NCI-H226 (cell line): ENCODE measurements around the gene KLK6.
A peak's percentile ranks its signal among the peaks of the same experiment; 100 is the strongest.
"Not testable (repeated sequence)": the region's sequence is repeated elsewhere in the genome, so short reads cannot be mapped to it uniquely, and the experiment has no call there.

ENCODE experiments used
- DNase-seq: peaks from one replicate; pipeline ENCODE4 v3.0.0-alpha.2; 2015

Gene KLK6

DNA sequence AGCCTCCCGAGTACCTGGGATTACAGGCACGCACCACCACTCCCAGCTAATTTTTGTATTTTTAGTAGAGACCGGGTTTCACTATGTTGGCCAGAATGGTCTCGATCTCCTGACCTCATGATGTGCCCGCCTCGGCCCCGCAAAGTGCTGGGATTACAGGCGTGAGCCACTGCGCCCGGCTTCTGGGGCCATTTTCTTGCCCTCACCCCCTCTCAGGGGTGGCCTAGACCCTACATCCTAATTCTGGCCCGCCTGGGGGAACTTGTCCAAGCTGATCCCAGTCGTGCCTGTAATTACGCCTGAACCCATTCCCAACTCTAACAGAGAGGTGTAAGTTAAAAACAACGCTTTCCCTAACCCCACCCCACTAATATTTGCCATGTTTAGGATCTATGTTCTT, 15.0 kb upstream of the KLK6 start:
- not testable (repeated sequence) for DNase-seq

DNA sequence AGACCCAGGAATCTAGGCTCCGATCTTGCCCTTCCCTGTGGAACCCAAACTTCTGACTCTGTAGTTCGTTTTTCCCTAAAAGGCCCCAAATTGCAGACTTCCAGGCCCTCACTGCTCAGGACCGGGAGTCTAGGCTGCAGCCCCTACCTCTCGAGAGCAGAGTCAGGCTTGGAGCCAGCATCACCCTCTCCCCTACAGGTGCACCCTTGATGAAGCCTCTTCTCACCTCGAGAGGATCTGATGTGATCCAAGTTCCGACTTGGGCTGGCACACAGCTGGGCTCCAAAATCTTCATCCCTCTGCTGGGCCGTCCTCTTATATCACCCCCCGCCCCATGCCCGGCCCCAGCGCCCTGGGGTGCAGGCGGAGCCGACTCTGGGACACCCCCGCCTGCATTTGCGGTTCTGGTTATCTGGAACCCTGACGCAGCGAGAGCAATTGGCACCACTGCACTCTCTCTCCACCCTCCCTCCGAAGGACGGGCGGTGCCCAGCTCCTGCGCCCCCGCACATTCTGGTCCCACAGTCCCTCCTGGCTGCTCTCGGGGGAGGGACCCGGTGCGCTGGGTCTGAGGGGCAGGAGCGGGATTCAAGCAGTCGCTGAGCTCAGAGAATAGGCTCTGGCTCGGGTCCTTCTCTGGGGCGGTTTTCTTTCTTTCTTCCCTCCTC, 14.4 kb upstream of the KLK6 start, which contains the start of gene KLK7:
KLK7 (minus strand) TSS at position 293 of the 668 bp plus-strand sequence. CDS start 1,518 bp downstream, outside the sequence.
- peak; percentile 58 for DNase-seq

DNA sequence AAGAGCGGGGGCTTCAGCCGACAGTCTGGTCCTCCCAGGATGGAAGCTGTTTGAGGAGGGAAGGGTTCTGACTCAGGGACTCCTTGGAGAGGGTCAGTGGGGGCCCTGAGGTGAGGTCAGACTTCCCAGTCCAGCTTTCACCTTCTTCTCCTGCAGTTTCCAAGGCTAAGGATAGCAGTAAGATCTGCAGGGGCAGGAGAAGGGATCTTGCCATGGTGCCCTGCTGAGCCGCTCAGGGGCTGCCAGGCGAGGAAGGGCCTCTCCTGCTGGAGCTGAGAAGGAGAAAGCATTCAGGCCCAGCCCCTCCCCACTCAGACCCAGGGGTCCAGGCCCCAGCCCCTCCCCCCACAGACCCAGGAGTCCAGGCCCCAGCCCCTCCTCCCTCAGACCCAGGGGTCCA, 12.8 kb upstream of the KLK6 start:
- DNase-seq: no peak

DNA sequence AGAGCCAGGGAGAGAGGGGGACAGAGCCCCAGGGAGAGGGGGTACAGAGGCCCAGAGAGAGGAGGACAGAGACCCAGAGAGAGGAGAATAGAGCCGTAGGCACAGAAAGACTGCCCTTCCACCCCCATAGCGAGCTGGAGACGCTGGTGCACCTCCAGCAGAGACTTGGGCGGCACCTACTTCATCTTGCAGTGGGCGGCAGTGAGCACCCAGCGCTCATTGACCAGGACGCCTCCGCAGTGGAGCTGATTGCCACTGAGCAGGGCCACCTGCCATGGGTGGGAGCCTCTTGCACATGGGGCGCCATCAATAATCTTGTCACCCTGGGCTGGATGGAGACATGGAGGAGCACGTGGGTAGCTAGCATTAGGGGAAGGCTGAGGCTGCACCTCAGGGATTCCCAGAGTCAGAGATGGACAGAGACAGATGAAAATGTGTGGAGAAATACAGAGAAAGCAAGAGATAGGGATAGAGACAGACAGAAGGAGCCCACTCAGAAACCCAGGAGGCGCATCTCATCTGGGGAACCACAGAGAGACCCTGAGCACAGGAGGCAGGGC, 12.3 kb upstream of the KLK6 start:
- no peak for DNase-seq

DNA sequence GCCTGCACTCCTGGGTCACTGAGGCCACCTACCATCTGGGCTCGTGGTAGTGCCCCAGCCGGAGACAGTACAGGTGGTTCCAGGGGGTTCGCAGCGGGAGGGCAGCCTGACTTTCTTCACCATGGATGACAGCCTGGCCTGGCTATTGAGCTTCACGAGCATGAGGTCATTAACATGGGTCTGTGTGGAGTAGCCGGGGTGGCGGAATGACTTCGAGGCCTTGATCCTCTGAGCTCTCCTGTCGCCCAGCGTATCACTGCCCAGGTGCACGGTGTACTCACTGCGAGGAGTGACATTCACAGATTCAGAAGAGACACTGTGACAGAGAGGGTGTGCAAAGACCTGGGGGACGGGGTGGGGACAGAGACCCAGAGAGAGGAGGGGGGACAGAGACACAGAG, 10.8 kb upstream of the KLK6 start:
- no peak for DNase-seq

DNA sequence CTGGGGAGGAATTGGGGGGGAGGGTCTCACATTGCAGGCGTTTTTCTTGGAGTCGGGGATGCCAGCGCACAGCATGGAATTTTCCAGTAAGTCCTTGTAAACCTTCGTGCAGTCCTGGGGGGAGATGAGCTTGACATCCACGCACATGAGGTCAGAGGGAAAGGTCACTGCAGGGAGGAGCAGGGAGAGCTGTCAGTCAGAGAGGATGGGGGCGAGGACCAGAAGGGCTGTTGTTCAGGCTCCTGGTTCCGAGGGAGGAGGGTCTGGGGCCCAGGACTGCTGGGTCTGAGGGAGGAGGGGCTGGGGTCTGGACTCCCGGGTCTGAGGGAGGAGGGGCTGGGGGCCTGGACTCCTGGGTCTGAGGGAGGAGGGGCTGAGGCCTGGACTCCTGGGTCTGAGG, 10.4 kb upstream of the KLK6 start:
- DNase-seq: no peak

DNA sequence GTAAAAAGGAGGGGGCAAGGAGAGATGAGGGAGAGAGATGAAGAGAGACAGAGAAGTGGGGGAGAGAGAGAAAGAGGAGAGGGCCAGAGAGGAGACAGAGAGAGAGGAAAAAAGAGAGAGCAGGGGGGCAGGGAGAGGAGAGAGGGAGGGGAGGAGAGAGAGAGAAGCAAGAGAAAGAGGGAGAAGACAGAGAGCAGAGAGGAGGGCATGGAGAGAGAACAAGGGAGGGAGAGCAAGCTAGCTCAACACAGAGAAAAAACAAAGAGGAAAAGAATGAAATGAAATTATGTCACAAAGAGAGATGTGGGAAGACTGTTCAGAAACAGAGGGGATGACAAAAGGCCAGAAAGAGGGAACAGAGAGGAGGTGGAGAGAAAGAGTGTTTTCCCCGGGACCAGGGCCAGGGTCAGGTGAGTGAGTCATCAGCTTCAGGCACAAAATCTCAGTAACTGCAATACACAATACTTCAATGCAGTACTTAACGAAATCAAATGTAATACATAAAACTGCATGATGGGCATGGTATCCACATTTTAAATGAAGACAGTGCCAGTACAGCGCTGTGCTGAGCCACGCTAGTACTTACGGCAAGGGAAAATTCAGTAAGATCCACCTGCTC, 9.5 kb upstream of the KLK6 start:
- DNase-seq: no peak

DNA sequence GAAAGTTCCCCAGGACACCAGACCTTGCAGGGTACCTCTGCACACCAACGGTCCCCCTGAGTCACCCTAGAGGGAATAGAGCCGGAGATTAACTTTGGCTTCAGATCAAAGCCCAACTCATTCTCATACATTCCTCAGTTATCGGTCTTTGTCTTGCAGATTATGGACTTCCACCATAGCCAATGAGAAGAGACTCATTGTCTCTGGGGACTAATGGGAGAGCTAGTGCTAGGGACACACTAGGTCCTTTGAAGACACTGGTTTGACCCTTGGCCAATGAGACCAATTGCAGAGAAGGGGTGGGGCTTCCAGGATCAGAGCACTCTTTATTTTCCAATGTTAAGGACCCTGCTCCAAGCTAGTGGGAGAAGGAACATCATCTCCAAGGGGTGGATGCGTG, 8.2 kb upstream of the KLK6 start:
- no peak for DNase-seq

DNA sequence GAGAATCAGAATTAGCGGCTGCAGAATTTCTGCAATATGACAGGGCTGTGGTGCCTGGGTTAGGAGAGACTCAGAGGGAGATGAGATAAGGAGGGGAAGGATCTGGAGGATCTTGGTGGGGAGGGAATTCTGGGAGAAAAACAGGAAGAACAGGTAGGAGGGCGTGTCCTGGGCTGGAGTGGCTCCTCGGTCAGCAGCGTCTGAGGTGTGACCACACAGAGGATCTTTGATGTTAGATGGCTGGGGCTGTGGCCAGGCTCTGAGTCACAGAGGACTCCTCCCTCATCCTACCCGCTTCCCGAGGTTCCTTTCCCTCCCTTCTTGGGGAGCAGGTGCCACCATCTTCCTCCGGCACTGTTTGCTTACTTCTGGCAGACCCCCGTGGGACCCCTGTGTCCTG, 6.4 kb upstream of the KLK6 start:
- DNase-seq: peak; percentile 78

DNA sequence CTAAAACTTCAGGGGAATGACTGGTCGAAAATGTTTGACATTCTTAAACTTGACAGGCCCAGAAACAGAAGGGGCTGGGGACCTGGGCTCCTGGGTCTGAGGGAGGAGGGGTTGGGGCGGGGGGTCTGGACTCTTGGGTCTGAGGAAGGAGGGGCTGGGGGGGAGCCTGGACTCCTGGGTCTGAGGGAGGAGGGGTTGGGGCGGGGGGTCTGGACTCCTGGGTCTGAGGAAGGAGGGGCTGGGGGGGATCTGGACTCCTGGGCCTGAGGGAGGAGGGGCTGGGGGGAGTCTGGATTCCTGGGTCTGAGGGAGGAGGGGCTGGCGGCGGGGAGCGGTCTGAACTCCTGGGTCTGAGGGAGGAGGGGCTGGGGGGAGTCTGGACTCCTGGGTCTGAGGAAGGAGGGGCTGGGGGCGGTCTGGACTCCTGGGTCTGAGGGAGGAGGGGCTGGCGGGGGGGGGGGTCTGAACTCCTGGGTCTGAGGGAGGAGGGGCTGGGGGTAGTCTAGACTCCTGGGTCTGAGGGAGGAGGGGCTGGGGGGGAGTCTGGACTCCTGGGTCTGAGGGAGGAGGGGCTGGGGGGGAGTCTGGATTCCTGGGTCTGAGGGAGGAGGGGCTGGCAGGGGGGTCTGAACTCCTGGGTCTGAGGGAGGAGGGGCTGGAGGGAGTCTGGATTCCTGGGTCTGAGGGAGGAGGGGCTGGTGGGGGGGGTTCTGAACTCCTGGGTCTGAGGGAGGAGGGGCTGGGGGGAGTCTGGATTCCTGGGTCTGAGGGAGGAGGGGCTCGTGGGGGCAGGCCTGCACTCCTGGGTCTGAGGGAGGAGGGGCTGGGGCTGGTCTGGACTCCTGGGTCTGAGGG, 5.5 kb upstream of the KLK6 start:
- no peak for DNase-seq

DNA sequence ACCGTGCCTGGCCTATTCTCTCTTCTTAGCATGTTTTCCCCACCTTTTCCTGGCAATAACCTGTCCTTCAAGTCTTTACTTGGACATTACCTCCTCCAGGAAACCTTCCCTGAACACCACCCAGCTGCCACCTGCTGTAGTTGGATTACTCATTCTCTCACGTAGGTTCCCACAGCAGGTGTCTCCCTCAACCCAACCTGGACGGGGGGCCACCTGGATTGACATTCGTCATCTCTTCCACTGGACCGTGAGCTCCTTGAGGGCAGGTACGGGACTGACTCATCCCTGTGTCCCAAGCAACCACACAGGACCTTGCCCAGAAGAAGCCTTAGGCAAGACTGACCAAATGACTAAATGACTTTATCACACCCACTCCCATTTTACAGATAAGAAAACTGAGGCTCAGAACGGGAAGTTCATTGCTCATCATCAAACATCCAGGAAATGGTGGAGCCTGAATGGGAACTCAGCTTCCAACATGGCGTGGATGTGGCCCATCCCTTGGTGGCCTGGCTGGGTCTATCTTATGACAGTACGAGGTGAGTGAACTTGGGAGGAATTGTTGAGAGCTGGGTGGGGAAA, 3.5 kb upstream of the KLK6 start:
- no peak for DNase-seq

DNA sequence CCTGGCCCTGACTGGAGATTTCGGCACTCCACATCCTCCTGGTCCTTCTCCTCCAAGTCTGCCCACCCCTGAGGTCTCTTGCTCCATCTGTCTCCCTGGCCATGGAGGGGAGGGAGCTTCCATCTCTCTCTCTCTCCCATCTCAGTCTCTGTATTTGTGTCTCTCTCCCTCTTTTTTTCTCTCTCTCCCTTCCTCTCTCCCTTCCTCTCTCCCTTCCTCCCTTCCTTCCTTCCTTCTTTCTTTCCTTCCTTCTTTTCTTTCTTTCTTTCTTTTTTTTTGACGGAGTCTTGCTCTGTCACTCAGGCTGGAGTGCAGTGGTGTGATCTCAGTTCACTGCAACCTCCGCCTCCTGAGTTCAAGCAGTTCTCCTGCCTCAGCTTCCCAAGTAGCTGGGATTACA, 419 bp upstream of the KLK6 start:
- DNase-seq: not testable (repeated sequence)

DNA sequence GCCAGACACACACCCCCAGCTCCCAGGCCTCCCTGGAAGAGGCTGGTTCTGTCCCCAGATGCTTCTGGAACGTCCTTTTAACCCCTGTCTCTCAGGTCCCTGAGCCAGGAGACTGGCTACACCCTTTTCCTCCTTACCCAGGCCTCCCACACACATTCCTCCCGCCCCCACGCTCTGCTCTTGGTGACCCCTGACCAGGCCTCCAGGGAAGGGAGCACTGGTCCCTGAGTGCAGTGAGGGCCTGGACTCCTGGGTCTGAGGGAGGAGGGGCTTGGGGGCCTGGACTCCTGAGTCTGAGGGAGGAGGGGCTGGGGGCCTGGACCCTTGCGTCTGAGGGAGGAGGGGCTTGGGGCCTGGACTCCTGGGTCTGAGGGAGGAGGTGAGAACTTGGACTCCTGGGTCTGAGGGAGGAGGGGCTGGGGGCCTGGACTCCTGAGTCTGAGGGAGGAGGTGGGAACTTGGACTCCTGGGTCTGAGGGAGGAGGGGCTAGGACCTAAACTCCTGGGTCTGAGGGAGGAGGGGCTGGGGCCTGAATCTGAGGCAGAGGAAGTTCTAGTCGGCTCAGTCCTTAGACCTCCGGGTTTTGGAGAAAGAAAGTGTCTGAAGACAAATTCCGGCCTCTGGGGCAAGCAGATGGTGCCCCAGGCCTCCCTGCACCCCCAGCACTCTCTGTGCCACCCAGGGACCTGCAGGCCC, 527 bp downstream of the KLK6 start:
- DNase-seq: no peak

DNA sequence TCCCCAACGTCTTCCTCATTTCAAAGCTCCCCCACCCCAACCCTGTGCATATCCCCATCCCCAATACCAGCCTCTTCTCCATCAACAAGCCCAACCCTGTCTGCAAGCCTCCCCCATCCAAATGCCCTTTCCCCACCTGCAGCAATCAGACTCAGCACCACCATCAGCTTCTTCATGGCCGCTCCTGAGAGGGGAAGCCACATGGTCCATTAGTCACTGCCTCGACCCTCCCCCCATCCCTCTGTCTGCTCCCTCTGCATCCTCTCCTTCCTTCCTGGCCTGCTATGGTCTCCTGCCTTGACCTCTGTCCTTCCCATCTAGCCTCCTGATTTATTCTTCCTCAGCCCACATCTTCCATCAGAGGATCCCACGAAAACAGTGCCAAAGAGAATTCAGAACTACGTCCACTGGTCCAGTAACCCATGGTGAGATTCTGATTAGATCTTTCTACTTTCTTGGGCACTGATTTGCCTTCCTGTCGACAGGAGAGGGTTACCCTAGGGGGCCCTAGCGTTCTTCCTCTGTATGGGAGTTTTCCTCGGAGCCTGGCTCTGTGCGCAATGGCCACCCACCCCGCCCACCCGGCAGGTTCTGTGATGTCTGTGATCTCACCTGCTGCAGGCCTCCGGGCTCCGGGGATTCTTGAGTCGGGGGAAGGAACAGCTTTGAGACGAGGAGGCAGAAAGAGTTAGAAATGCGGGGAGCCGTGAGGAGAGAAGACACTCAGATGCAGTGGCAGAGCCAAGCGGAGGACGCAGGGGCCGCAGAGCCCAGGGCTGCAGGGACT, 1.3 kb downstream of the KLK6 start:
- DNase-seq: no peak

DNA sequence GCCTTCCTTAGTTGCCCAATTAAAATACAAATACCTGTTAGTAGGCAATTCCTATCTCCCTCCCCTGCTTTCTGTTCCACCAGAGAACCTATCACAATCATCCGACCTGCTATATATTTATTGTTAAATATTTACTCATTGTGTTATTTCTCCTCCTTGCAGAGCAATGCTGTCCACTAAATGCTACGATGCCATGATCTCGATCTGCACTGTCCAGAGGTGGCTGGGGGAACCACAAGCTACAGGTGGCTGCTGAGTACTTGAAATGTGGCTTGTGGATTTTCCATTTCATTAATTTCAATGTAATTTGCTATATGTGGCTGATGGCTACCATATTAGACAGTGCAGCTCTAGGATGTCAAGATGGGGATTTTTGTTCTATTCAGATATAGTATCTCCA, 5.1 kb downstream of the KLK6 start:
- DNase-seq: no peak

DNA sequence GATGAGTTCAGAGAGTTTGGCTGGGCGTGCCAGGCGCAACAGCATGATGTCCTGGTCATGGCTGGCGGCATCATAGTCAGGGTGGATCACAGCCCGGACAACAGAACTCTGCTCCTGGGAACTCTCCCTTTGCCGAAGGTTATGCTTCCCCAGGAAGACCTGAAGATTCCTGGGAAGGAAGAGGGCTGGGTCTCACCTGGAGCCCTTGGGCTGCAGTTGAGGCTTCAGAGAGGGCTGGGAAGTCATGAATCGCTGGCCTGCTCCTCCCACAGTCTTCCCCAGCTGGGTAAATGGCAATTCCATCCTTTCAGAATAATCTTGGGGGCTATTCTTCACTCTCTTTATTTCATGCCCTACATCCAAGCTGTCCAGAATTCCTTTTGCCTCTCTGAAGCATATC, 6.0 kb downstream of the KLK6 start:
- DNase-seq: no peak

DNA sequence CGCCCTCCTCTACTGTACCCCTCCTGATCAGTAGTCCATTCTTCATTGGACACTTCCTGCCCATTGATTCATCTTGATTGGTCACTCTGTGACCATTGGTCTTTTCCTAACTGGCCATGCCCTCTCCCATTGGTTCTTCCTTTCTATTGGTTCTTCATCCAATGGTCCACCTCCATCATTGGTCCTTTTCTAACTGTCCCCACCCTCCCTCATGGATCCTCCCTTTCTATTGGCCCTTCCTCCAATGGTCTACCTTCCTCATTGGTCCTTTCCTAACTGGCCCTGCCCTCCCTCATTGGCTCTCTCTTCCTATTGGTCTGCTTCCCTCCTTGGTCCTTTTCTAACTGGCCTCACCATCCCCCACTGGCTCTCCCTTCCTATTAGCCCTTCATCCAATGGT, 7.1 kb downstream of the KLK6 start:
- DNase-seq: no peak

DNA sequence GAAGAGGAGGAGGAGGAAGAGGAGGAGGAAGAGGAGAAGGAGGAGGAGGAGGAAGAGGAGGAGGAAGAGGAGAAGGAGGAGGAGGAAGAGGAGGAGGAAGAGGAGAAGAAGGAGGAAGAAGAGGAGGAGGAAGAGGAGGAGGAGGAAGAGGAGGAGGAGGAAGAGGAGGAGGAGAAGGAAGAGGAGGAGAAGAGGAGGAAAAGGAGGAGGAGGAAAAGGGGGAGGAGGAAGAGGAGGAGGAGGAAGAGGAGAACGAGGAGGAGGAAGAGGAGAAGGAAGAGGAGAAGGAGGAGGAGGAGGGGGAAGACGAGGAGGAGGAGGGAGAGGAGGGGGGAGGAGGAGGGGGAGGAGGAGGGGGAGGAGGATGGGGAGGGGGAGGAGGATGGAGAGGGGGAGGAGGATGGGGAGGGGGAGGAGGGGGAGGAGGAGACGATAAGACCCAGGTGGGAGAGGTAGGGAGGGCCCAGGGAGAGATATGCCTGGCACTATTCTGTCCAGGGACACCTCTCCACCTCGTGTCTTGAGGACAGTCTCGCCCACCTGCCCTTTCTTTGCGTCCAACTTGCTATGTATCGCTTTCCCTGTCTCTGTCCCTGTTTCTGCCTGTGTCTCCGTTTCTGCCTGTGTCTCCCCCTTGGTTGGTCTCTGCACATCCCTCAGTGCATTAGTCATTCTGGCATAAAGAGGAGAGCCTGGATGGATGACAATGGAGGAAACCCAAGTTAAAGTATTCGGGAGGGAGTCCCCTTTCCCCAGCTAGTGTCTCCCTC, 9.5 kb downstream of the KLK6 start:
- peak; percentile 16 for DNase-seq

DNA sequence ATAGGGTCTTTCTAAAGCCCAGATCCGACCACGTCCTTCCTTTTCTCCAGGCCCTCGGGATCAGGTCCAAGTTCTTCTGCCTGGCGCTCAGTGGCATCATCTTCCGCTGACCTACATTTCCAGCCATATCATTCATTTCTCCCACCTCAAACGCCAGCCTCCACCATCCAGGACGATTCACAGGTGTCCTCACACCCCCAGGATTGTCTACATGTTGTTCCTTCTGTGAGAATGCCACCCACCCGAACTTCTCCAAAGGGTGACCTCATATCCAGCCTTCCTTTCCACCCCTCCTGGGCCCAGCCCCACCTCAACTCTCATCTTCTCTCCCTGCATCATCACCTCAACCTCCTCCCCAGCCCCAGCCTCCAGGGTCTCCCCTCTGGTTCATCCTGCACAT, 11.8 kb downstream of the KLK6 start:
- no peak for DNase-seq

DNA sequence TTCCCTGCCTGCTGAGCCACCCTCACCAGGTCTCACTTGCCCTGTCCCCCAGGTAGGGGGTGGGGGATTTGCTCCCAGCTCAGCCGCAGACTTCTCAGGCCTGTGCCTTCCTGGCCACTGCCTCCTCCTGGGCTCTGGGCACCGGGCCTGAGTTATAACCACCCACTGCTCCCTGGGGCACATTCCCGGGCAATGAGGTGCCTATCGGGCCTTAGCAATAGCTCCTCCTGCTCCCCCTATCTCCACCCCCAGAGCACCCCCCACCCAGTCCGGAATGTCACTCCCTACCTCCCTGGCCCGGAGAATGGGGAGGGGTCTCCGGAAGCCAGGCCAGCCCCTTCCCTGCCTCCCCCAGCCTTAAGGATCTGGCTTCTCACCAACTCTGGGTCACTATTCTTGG, 16.5 kb downstream of the KLK6 start, which contains the start of gene KLK5:
KLK5 (minus strand) TSS at position 129 of the 400 bp plus-strand sequence. CDS start 381 bp downstream, outside the sequence.
- peak; percentile 89 for DNase-seq

DNA sequence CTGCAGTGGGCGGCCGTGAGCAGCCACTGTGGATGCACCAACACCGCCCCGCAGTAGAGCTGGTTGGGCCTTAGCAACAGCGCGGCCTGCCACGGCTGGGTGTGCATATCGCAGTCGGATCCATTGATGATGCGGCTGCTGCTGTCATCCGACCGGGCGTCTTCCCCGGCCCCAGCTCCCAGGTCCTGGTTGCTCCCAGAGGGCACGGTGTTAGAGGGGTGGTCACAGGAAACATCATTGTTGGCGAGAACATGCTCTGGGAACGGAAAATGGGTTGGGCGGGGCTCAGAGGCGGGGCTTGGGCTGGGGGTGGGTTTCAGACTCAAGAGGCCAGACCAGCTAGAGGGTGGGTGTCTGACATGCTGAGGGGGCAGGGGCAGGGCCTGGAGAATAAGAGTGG, 19.5 kb downstream of the KLK6 start:
- DNase-seq: no peak
